GM18499 (cell line): ENCODE data around the gene MTMR12.
"Not testable (repeated sequence)": the region's sequence is repeated elsewhere in the genome, so short reads cannot be mapped to it uniquely, and the experiment has no call there.

ENCODE experiments used
- ATAC-seq: cut with Tn5 transposase; IDR thresholded peaks from one replicate; pipeline ENCODE4 v1.9.1; 2021; ENCODE audit warnings: moderate number of reproducible peaks; ENCODE audit not compliant: insufficient read depth, unreplicated experiment

MTMR12 gene

DNA sequence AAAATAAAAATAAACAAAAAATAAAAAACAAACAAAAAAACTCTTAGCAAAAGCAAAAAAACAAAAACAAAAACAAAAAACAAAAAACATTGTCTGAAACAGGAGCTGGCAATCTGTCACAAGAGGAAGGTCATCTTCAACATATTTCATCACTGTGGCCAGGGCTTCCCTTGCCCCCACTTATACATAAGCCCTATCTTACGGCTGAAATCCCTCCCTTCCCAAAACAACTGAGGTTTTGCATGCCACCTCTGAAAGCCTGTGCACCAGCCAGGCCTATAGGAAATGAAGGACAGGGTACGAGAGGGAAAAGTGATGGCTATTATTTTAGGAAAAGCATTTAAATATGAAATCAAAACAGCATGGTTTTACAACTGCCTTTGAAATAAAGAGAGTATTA is 10.8 kb downstream of the MTMR12 start:
- ATAC-seq: no peak

DNA sequence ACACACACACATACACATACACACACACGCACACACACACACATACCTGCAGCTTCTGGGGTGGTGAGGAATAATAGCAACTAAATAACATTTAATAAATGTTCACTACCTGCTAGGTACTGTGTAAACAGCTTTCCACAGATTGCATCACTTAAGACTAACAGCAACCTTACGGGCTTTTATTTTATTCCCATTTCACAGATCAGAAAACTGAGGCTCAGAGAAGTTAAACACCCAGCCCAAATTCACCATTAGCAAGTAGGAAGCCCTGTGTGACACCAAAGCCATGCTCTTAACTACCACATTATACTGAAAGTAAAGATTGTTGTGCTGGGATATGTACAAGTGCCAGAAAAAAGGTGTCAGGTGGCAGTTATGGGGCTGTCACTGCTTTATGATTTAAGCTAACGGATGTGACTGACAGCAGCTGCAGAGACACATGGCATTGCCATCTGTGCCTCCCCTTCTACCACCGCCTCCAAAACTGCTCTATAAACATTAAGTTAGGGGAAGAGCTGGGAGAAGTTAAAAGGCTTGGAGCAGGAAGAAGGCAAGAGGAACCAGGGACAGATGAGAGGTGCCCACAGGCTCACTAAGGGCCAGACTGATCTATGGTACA is 13.6 kb downstream of the MTMR12 start:
- no peak for ATAC-seq

DNA sequence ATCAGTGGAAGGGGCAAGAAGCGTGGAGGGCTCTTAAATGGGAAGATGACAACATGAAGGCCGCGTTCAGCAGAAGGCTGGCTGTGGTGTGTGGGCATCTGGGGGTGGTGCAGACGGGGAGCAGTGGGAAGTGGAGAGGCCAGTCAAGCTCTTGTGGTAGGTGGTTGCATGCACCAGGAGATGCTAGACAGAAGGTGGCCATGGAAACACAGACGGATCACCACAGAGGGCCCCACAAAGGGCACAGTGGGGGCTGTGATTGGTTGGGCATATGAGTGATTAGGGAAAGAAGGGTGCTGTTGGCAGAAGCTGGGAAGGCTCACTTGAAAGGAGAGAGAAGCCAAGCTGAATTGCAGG is 14.7 kb downstream of the MTMR12 start:
- ATAC-seq: peak; percentile 45

DNA sequence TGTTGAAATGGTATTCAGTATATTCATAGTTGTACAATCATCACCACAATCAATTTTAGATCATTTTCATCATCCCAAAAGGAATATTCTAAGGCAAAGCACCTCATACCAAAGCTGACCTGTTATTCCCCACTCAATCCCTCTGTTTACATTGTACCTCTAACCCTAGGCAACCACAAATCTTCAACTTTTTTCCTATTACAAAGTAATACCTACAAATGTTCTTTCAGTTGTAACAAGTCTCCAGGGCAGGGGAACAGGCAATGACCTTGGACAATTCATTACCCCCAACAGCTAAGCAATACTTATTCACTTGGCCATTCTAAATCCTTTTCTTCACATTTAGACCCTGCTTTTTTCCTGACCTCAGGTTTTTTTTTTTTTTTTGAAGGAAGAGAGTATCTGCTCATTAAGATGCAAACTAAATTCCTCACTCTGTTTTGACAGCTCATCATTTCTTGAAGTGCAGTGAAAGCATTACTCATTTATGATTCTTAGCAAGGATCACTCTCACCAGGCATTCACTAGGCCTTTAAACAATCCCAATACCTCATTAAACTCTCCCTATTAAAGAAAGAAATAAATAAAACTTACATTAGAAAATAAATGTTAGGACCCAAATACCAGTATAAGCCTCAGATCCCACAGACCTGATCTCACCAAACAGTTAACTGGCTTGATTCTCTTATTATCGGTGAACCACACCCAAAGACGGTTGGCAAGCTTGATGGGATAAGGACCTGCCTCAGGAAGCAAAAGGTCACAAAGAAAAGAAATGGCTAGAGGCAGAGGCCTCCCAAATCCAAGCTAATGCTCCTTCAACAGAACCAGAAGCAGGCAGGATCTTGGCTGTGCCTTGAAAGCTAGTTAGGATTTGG is 15.3 kb downstream of the MTMR12 start:
- ATAC-seq: no peak

DNA sequence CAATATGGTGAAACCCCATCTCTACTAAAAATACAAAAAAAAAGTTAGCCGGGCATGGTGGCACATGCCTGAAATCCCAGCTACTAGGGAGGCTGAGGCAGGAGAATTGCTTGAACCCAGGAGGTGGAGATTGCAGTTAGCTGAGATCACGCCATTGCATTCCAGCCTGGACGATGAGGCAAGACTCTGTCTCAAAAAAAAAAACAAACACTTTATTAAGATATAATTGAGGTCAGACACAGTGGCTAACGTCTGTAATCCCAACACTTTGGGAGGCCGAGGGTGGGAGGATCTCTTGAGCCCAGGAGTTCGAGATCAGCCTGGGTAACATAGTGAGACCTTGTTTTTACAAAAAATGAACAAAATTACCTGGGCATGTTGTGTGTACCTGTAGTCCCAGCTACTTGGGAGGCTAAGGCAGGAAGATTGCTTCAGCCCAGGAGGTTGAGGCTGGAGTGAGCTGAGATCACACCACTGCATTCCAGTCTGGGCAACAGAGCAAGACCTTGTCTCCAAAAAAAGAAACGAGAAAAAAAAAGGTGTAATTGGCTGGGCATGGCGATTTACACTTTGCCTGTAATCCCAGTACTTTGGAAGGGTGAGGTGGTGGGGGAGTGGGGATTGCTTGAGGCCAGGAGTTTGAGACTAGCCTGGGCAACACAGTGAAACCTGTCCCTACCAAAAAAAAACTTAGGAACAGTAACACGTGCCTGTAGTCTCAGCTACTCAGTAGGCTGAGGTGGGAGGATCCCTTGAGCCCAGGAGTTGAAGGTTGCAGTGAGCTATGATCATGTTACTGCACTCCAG is 16.6 kb downstream of the MTMR12 start:
- ATAC-seq: not testable (repeated sequence)

DNA sequence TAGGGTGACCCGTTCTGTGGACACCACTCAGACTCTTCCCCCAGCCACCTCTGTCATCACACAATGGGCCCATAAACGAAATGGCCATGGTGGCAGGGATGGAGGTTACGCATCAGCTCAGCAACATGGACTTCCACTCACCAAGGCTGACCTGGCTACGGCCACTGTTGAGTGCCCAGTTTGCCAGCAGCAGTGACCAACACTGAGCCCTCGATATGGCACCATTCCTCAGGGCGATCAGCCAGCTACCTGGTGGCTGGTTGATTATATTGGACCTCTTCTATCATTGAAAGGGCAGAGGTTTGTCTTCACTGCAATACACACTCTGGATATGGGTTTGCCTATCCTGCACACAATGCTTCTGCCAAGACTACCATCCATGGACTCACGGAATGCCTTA is 21.1 kb downstream of the MTMR12 start:
- no peak for ATAC-seq

DNA sequence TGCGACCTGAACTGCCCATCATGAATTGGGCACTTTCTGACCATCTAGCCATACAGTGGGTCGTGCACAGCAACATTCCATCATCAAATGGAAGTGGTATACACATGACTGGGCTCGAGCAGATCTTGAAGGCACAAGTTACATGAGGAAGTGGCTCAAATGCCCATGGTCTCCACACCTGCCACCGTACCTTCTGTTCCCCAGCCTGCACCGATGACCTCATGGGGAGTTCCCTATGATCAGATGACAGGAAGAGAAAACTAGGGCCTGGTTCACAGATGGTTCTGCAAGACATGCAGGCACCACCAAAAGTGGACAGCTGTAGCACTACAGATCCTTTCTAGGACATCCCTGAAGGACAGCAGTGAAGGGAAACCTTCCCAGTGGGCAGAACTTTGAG is 21.8 kb downstream of the MTMR12 start:
- peak; percentile 63 for ATAC-seq

DNA sequence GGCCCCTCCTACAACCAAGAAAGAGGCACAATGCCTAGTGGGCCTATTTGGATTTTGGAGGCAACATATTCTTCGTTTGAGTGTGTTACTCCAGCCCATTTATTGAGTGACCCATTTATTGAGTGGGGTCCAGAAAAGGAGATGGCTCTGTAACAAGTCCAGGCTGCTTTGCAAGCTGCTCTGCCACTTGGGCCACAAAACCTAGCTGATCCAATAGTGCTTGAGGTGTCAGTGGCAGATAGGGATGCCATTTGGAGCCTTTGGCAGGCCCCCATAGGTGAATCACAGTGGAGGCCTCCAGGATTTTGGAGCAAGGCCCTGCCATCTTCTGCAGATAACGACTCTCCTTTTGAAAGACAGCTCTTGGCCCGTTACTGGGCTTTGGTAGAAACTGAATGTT is 22.2 kb downstream of the MTMR12 start:
- ATAC-seq: not testable (repeated sequence)

DNA sequence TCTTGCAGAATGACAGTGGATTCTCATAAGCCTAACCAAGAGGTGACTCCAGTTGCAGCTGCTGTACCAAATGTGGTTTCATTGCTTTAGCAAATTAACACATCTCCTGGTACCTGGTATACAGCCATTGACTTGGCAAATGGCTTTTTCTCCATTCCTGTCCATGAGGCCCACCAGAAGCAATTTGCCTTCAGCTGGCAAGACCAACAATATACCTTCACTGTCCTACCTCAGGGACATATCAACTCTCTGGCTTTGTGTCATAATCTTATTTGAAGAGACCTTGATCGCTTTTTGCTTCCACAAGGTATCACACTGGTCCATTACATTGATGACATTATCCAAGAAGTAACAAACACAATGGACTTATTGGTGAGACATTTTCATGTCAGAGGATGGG is 22.8 kb downstream of the MTMR12 start:
- not testable (repeated sequence) for ATAC-seq

DNA sequence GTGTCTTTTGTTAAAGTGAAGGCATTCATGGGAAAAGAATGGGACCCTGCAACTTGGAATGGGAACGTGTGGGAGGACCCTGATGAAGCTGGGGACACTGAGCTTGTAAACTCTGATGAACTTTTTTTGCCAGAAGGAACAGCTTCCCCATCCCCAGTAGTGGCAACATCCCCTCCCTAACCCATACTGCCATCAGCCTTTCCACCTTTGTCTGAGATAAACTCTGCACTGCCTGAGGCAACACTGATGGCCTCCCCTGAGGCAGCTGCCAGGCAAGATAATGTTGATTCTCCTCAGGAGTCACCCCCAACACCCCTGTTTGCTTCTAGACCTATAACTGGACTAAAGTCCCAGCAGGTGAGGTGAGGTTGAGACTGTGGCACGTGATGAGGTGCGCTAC is 24.6 kb downstream of the MTMR12 start:
- not testable (repeated sequence) for ATAC-seq

DNA sequence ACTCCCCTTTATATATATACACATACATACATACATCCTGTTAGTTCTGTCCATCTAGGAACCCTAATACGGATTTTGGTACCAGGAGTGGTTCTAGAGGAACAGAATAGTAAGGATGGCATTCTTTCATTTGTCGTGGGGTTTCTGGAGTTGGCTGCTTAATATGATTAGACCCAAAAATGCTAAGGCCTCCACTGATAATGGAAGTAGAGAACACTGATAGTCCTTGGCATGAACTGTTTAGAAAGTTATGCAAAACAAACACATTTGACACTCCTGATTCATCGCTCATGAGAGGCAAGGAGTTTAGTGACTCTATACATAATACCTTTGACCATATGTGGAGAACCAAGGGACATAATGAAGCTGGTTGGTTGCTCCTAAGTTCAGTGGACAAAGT is 25.2 kb downstream of the MTMR12 start:
- not testable (repeated sequence) for ATAC-seq

DNA sequence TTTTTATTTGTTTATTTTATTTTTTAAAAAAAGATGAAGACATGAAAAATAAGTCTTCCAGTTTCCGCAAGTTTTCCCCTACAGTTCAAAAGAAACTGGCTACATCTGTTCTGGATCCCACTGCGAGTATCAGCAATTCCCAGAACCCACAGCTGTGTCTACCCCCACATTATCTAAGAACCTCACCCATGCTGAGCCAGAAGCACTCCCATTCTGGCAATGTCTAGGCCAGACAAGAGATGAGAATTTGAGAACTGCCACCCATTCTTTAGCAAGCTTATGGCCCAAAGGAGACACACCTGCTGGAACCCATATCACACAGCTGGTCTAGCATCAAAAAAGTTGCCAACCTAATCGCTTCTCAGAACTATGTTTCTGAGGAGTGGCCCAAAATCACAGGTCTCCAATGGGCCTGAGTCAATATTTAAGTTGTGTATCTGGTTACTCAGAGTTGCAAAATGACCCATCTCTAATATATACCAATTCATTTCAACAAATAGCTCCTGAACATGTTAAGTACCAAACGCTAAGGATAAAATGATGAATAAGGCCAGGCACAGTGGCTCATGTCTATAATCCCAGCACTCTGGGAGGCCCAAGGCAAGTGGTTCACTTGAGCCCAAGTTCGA is 27.1 kb downstream of the MTMR12 start:
- ATAC-seq: no peak

DNA sequence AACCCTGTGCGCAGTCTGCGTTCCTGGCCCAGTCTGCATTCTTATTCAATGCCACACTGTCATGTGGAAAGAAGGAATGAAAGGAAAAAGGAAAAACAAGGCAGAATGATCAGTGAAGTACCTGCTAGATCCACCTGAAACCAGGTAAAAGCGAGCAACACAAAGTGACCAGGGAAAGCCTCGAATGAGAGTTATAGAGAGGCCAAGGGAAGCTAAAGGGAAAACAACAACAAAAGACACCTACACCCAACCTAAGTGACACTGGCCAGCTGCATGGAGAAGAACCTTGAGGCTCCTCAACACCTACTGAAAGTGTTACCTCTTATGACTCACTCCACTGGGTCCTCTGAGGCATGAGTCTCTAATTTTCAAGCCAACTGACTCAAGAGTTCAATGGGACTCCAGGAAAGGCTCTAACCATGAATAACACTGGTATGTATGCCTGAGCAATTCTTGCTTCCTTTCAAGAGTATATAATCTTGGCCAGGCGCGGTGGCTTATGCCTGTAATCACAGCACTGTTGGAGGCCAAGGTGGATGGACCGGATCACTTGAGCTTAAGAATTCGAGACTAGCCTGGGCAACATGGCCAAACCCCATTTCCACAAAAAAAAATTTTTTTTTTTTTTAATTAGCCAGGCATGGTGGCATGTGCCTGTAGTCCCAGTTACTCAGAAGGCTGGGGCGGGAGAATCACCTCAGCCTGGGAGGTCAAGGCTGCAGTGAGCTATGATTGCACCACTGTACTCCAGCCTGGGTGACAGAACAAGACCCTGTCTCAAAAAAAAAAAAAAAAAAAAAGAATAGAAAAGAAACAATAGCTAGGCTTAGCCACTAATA is 29.0 kb downstream of the MTMR12 start:
- ATAC-seq: peak; percentile 68

DNA sequence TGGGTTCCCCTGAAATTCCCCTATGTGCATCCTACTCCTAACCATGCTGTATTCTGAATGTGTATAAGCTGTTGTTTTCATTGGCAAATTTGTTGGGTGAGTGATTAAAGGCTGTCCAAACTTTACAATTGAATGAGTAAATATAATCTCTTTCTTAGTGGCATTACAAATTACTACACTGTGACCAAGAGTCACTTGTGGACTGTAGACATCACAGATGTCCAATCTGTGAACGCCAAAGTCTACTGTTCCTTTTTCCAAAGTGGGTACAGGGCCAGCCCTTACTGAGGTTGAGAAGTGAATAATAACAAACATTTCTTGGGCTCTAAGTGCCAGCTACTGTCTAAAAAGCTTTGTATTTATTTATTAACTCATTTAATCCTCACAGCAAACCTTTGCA is 29.7 kb downstream of the MTMR12 start:
- no peak for ATAC-seq

DNA sequence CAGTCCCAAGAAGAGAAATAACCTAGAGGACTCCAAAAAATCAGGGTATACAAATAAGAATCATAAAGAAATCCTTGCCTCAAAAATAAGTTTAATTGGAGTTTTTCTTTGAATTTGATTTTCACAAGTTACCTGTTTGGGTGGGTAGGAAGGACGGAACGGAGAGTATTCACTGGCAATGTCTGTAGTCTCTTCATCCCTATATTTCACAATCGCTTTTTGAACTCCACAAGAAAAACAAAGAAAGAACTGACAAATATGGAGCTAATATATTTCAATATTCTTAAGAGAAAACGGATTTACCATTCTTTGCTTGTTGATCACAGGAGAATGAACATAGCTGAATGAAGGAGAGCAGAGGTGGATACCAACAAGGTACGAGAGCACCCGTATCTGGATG is 30.1 kb downstream of the MTMR12 start:
- ATAC-seq: no peak

DNA sequence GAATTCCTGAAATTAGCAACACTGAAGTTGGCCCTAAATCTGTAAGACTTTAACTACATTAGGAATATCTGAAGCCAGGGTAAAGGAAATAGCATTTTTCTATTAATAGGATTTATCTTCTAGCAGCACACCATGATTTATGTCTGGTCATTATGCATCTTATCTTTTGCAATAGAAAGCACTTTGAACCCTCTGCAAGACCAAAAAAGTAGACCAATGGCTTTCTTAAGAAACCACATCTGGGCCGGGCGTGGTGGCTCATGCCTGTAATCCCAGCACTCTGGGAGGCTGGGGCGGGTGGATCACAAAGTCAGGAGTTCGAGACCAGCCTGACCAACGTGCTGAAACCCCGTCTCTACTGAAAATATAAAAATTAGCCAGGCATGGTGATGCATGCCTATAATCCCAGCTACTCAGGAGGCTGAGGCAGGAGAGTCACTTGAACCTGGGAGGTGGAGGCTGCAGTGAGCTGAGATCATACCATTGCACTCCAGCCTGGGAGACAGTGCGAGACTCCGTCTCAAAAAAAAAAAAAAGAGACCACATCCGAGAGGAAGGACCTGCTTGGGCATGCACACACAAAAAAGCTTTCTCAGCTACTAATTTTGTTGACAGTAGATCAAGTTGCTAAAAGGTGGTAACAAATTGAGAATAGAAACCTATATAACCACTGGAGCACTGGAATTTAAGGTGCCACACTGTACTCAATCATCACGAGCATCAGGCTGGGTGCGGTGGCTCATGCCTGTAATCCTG is 31.2 kb downstream of the MTMR12 start:
- ATAC-seq: not testable (repeated sequence)

DNA sequence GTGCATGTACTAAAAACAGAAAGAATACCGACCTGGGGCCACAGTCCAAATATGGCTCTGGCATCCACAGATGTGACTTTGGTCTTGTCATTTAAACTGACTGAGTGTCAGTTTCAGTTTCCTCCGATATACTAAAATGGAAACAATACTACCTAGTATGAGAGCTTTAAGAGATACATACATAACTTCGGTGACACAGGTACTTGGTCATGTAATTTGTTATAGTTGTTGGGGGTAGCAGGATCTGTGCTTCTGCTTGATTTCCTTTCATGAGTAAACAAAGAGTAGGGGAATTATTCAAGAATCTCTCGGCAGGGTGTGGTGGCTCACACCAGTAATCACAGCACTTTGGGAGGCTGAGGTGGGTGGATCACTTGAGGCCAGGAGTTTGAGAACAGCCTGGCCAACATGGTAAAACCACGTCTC is 32.1 kb downstream of the MTMR12 start:
- peak; percentile 78 for ATAC-seq

DNA sequence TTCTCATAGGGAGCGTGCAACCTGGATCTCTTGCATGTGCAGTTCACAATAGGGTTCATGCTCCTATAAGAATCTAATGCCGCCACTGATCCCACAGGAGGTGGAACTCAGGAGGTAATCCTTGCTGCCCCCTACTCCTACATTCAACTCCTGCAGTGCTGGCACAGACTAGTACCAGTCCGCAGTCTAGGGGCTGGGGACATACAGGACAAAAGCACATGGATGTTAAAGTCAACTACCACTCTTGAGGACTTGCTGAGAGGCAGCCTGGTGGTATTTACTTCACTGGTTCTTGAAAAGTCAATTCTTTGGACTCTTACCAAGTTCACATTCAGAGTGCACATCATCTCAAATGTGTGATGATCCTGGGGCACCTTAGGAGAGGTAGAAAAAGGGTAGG is 33.0 kb downstream of the MTMR12 start:
- no peak for ATAC-seq

DNA sequence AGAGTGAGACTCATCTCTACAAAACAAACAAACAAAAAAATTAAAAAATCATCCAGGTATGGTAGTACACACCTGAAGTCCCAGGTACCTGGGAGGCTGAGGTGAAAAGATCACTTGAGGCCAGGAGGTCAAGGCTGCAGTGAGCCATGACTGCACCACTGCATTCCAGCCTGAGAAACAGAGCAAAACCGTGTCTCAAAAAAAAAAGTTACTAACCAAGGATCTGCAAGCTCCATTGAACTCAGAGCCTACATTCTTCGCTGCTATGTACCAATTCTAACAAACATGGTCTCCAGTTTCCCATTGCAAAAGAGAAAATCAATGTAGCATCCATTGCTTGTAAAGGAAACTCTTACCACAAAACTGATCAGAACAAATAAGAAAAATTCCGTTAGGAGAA is 33.5 kb downstream of the MTMR12 start:
- no peak for ATAC-seq
